ENCODE measurements around the gene DCDC2B.

DCDC2B gene

DNA sequence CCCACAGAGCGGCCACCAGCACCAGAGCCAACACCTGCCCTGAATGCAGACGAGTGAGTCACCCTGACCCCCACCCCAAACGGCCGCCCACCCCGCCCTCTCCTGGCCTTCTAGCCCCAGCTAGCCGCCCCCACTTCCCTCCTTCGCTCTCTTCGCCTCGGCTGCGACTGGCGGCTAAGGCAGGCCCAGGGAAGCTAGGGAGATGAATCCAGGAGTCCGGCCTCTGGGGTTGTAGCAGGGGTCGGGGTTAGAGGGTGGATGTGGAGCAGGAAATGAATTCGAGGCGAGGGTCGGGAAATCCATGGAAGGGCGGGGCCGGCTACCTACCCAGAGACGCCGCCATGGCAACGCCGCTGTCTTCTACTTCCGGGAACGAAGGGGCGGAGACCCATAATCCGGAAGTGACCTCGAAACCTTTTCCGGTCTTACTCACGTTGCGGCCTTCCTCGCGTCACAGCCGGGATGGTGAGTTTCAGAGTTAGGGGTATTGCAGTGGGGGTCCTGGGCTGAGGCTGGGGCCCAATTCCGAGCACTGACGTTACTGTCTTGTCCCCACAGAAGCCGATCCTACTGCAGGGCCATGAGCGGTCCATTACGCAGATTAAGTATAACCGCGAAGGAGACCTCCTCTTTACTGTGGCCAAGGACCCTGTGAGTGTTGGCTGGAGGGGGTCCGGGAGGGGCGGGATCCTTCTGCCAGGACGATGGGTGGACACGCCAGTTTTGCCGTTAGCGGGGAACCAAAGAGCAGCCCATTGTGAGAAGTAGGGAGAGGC is 13.3 kb downstream of the DCDC2B start, which contains the start of the genes EIF3I and TMEM234:
TSS of gene EIF3I (plus strand) at position 428 of the 776 bp plus-strand sequence. CDS start at position 463, 35 bp downstream.
TSS of gene TMEM234 (minus strand) at position 374 of the 776 bp plus-strand sequence. CDS start at position 343, 31 bp downstream.
- peak; percentile 81 for DNase-seq (ENCODE audit: low read depth, low spot score)

DNA sequence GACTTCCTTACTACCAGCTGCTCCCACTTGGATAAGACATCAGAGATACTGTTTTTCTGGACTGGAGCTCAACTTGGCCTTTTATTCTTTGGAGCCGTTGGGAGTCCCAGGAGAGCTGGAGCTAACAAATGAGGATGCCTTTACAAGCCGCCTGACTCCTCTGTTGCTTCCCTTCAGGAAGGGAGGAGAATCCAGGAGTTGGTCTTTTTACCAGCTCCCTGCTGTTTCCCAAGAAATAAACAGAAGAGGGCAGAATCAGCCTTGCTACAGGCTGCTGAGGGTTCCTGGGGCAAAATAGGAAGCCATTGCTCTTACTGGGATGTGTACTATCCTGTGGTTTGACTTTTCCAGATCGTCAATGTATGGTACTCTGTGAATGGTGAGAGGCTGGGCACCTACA is 14.8 kb downstream of the DCDC2B start:
- DNase-seq (ENCODE audit: low read depth, low spot score): no peak

DNA sequence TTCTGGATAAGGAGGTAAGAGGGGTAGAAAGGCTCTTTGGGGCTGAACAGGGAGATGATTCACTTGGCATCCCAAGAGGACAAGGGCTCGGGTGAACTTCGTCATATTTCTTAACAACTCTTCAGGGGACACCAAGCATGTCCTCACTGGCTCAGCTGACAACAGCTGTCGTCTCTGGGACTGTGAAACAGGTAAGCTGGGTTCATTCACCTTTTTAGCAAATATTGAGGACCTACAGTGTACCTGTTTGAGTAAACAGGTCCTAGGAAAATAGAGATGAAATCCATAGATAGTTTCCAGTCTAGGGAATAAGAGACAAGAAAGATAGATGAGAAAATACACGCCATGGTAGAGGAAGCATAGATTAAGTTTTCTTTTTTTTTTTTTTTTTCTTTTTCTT is 15.4 kb downstream of the DCDC2B start:
- no peak for DNase-seq (ENCODE audit: low read depth, low spot score)

DNA sequence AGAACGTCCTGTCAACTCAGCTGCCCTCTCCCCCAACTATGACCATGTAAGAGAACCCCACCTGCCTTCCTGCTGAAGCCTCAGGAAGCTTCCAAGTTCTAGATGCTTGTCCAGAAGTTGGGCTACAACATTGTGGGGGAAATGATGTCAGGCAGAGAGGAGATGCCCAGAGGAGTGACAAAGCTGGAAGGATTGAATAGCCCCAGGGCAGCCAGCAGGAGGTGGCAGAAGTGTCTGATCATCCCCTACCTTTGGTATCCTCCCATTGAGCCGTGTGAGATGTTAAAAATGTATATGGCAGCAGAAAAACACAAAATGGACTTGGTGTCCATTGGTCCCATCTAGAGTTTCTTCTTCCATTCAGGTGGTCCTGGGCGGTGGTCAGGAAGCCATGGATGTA is 19.9 kb downstream of the DCDC2B start:
- DNase-seq (ENCODE audit: low read depth, low spot score): no peak

DNA sequence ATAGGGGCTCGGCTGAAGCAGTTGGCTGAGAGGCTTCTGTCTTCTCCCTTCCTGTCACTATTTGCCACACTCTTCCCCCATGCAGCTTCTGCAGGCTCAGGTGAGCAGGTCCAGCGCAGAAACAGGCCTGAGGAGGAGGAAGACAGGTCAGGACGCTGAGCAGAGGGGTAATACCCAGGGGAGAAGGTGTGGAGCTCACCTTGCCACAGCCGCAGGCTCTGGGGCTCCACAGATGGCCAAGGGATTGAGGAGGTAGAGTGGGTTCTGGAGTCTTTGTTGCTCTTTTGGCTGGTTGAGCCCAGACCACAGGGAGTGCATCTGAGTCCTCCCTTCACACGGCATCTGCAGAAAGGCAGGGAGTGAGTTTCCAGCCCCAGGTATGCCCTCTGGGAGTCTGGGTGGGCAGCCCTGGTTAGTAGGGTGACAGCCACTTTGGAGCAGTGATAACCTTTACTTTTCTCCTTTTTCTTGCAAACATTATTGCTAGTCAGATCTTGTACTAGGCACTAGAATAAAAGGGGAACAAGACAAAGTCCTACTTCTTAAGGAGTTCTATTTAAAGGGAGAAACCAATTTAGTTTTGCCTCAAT is 23.0 kb downstream of the DCDC2B start:
- no peak for DNase-seq (ENCODE audit: low read depth, low spot score)

DNA sequence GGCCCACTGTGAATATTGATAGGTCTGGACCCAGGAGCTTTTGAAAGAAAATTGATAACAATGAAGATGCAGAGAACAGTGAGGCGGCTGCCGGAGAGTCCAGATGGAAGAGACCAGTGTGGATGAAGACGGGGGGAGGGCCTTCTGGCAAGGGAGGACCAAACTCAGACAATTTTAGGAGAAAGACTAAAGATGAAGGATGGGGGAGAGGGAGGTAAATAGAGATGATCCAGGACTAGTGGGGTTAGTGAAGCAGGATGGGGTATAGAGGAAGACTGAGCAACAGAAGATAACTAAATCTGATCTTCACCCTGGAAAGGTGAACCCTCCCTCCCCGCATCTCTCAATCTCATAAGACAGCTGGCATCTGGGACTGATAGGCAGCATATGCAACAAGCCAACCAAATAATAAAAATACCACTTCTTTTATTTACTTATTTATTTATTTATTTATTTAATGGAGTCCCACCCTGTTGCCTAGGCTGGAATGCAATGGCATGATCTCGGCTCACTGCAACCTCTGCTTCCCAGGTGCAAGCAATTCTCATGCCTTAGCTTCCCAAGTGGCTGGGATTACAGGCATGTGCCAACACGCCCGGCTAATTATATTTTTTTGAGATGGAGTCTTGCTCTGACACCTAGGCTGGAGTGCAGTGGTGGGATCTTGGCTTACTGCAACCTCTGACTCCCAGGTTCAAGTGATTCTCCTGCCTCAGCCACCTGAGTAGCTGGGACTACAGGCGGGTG is 23.8 kb downstream of the DCDC2B start:
- DNase-seq (ENCODE audit: low read depth, low spot score): no peak

DNA sequence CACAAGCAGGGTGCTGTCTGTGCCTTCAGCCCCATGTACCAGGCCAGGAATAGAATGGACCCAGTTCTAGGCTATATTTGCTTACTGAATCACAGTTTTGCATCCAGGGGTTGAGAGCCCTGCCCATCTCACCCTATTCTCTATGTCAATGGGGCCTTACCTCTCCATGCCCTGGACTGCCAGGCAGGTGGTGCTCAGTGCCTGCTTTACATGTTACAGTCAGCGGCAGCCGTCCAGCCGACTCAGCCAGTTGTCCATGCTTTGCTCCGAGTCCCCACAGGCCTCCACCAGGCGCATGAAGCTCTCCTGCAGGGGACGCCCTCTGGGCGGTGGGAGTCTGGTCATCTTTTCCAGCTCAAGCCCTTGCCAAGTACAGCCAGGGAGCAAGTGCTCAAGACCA is 25.9 kb downstream of the DCDC2B start:
- no peak for DNase-seq (ENCODE audit: low read depth, low spot score)

DNA sequence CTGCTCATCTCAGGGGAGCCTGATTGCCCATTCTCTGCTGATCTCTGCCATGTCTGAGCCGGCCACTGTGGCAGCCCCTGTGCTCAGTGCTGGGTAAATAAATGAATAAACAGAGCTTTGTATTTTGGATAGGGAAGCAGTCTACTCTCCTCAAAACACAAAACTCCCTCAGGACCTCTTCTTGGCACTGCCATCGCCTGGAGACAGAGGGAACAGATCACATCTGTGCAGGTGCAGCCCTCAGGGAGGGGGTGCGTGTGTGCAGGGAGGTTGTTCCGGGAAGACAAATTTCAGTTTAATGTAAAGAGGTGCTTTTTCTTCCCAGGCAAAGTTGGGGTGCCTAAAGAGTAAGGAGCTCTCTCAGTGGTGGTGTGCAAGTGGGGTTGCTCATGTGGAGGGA is 30.4 kb downstream of the DCDC2B start:
- no peak for DNase-seq (ENCODE audit: low read depth, low spot score)

DNA sequence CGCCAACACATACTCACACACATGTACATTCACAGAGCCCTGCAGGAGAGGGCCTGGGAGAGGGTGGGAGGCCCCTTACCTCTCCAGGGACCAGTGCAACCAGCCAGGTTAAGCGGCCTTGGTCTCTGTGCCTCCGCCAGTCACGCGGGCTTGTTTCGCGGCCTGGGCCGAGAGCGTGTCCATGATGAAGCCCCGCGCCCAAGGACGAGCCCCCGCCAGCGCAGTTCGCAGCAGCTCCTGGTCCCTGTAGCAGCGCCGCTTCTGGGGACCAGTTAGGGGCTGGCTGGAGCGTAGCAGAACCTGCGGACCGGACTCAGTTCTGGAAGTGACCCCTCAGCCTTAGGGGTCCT is 30.9 kb downstream of the DCDC2B start:
- DNase-seq (ENCODE audit: low read depth, low spot score): no peak

DNA sequence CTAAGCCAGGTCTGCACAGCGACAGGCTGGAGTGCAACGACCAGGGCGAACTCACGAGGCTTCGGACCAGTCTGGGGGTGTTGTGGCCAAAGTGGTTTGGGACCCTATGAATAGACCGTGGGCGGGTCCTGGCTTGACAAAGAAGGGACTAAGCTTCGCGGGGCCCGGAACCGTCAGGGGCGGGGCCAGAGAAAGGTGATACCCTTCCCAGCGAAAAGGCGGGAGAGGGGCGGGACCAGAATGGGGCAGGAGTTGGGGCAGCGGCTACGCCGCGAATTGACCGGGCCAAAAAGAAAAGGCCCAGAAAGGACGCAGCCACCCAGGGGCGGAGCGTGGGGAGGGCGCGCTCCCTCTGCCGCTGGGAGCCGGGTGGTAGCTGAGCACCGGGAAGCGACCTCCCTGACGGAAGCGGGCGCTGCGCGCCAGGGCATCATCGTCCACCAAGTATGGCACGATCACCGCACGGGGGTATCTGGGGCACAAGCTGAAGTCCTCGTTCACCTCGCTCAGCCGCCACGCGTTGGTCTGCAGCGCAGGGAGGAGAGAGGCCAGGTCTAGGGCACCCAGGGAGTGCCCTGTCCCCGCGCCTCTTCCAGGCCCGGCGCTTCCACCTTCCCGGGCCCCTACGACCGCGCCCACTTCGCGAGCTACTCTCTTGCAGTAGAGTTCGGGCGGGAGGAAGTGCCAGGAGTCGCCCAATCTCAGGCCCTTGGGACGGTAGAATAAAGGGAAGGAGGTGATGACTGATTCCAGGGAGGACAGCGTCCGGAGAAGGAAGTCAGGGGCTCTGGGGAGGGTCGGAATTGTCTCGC is 31.5 kb downstream of the DCDC2B start:
- no peak for DNase-seq (ENCODE audit: low read depth, low spot score)

DNA sequence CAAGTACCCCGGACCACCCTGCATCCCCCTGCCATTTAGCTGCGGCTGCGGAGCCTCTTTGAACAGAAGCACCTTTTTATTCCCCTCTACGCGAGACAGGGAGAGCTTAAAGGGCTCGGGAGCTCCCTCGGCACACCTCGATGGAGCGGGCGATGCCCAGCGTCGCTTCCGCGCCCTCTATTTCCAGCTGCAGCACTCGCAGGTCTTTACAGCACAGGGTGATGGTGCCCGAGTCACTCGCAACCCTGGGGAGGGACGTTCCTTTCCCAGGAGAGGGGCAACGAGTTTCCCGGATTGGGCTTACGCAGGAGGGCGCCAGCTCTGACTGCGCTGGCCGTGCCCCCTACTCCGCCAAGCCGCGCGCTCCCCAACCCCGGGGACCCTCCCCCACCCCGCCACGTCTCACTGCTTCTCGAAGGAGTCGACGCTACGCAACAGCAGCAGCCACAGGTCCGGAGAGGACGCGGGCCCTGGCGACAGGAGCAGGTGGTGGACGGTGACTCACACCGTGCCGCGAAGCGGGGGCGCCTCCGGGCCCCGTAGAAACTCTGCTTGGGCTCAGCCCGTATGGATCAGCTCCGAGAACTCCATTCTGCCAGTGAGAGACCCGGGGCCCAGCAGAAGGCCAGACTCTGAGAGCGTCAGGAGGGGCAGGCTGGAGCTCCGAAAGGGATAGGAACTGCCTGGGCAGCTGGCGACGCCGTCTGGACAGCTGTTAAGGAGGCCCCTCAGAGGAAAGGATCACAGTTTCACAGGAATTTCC is 32.3 kb downstream of the DCDC2B start:
- no peak for DNase-seq (ENCODE audit: low read depth, low spot score)

DNA sequence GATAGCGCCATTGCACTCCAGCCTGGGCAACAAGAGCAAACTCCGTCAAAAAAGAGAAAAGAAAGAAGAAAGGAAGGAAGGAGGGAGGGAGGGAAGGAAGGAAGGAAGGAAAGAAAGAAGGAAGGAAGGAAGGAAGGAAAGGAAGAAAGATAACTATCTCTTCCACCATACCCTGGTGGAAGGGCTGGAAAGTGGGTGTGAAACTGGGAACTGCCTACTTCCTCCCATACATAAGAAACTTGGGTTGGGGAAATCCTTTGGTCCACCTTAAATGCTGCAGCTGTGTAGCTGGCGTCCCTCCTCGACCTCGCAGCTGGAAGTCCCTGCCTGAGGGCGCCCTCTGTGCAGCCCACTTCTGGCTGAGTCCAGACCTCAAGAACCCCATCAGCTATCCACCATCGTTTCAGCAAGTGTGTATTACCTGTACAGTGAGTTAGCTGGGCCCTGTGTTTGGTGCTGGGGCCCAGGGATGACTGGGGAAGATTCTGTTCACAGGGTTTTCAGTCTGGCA is 33.5 kb downstream of the DCDC2B start:
- DNase-seq (ENCODE audit: low read depth, low spot score): no peak

DNA sequence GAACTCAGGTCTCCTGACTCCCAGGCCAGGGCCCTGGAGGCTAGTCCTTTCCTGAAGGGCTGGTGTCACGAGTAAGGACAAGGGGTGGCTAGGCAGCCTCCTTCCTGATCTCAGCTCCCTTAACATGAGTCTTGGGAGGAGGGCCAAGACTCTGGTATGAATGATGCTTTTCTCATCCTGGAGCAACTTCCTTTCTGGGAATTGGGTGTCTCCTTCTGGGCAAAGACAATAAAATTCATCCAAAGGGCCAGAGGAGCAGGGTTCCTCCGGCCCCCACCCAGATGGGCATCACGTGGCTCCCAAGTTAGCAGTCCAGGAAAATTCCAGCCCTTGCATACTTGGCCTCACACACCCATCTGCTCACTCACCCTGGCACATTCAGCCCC is 38.0 kb downstream of the DCDC2B start, which contains the start of gene FAM167B:
TSS of gene FAM167B (plus strand) at position 335 of the 386 bp plus-strand sequence. CDS start 200 bp downstream, outside the sequence.
- no peak for DNase-seq (ENCODE audit: low read depth, low spot score)

DNA sequence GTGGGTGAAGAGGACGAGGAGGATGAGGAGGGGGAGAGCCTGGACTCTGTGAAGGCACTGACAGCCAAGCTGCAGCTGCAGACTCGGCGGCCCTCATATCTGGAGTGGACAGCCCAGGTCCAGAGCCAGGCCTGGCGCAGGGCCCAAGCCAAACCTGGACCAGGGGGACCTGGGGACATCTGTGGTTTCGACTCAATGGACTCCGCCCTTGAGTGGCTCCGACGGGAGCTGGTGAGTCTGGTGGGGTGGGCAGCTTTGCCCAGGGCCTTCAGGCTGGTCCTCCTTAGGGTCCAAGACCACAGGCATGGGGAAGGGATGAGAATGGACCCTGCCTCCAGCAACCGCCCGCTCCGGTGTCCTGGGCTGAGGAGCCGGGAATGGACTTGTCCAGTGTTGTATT is 38.6 kb downstream of the DCDC2B start:
- no peak for DNase-seq (ENCODE audit: low read depth, low spot score)

DNA sequence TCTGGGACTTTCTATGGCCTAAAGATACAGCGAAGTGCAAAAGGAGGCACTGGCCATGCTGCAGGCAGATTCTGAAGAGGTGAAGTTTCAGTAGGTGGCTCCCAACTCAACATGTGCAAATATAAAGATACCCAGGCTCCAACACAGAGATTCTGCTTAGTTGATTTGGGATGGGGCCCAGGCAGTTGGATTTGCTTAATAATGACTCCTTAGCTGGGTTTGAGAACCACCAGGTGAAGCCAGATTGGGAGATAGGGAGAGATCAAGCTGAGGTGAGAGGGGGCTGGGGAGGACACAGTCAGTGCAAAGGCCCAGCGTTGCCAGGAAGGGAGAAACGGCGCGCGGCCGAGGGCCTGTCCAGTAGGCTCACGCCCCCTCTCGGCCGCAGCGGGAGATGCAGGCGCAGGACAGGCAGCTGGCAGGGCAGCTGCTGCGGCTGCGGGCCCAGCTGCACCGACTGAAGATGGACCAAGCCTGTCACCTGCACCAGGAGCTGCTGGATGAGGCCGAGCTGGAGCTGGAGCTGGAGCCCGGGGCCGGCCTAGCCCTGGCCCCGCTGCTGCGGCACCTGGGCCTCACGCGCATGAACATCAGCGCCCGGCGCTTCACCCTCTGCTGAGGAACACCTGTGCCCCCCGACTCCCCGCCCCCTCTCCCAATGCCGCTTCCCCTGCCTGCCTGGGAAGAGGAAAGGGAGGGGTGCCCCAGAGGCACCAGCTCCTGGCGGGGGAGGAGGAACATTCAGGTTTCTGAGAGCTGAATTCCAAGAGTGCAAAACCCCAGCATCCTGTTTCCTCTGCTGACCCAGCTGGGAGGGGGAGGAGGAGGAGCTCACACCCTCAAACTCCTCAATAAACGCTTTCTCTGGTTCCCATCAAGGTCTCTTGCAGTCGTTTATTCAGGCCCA is 39.3 kb downstream of the DCDC2B start:
- DNase-seq (ENCODE audit: low read depth, low spot score): peak; percentile 37

DNA sequence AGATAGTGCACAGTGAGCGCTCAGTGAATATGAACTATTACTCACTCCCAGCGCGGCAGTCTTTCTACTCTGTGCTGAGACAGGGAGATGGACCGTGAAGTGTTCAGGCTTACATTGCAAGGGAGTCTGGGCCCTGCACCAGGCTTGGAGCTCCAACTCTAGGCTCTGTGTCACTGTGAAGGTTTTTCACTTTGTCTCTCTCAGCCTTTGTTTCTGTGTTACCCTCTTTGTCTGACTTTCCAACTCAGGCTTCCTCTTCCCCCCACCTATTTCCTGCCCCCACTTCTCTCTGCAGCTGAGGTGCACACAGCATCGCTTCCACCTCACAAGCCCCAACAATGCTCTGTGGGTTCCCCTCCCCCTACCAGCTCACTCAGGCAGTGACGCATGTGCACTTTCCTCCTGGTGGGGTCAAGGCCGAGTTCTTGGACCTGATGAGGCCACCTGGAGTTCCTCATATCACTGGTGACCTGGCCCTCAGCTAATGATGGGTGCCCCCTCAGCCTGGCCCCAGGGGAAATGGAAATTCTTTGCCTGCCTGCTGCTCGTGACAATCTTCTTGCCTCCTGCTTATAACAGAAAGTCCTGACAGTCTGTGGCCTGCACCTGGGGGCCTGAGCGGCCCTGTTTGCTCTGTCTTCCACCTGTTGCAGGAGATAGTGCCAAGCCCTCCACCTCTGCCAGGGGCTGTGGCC is 41.1 kb downstream of the DCDC2B start:
- peak; percentile 43 for DNase-seq (ENCODE audit: low read depth, low spot score)

DNA sequence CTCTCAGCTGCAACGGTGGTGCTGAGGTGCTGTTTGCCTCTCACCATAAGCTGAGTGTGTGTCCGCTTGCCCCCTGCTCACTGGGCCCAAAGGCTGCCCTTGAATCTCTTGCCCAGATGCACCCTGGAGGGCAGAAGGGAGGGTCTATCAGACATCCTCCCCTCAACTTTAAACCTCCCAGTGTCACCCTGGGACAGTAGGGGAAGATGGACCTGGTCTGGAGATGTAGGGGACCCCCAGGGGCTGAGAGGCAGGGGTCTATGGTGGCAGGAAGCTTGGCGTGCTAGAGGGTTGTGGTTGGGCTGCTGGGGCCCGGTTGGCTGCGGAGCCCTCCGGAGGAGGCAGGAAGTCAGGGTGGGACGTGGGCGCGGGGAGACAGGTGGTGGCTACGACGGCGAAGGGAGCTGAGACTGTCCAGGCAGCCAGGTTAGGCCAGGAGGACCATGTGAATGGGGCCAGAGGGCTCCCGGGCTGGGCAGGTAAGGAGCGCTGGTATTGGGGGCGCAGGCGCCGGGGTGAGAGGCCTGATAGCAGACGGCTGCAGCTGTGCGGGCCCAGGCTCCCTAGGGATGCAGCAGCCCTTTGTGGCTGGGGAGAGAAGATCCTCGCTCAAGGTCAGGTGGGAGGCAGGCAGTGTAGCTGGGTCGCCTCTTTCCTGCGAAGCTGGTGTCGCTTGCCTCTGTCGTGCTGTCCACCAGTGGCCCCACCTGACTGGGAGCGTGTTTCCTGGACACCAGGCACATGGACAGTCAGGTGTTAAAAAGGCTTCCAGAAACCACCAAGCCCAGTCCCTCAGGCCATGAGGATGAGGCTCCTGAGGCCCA is 42.2 kb downstream of the DCDC2B start, which contains the start of gene LCK:
TSS of gene LCK (plus strand) at position 373 of the 824 bp plus-strand sequence. CDS start 23,065 bp downstream, outside the sequence.
- peak; percentile 54 for DNase-seq (ENCODE audit: low read depth, low spot score)

Measured in activated naive CD8-positive, alpha-beta T cell treated with anti-CD3 and anti-CD28 coated beads, Interleukin-2, amount 50 U/mL, for 16 hours (primary cell).